Spleen (tissue), 7 donors: ENCODE measurements around the gene PLAC9.

Source experiments
- POLR2AphosphoS5 ChIP-seq, 3 donors: sonication (generic); formaldehyde crosslinking; IDR thresholded peaks; one replicate each; pipeline ENCODE4 v1.5.1; 2017; ENCODE audit warnings: antibody characterized with exemption in 3 of 3
- TF ChIP-seq, protein P1 (sequence below), 11 experiments: fragments of 200-600 bp in 7 of 11; fragments of 450-650 bp in 4 of 11; sonication (generic) in 4 of 11; IDR thresholded peaks in 8 of 11; conservative IDR thresholded peaks in 3 of 11; 1 replicate in 7 of 11; 2 replicates in 4 of 11; pipeline versions ENCODE4 v1.4.0 to v1.8.0; 2016 to 2021; ENCODE audit warnings: antibody characterized with exemption in 11 of 11, inconsistent platforms in 4 of 11, mild to moderate bottlenecking in 1 of 11
- donor health status: DM: no; HTN: no; CAD: no; lungs with moderate emphysema.
- donor health status: DM: no; HTN: no; CAD: no.
- donor health status: DM: no; HTN: no; CAD: no.

DNA sequence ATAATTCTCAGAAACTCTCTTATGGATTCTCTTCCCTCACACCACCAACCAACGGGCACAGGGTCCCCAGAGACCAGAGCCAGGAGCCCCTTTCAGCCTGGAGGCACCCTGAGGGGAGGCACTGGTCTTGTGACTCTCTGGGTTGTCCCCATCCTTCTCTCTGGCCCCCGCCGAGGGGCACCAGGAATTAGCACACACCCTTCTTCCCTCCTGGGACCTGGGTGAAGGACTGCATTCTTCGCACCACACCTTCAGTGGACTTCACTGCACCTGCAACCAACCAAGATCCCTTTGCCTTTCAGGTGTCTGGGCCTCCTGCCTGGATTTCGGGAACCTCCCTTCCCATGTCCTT, 22.1 kb downstream of the PLAC9 start:
- TF ChIP-seq, protein P1, sequence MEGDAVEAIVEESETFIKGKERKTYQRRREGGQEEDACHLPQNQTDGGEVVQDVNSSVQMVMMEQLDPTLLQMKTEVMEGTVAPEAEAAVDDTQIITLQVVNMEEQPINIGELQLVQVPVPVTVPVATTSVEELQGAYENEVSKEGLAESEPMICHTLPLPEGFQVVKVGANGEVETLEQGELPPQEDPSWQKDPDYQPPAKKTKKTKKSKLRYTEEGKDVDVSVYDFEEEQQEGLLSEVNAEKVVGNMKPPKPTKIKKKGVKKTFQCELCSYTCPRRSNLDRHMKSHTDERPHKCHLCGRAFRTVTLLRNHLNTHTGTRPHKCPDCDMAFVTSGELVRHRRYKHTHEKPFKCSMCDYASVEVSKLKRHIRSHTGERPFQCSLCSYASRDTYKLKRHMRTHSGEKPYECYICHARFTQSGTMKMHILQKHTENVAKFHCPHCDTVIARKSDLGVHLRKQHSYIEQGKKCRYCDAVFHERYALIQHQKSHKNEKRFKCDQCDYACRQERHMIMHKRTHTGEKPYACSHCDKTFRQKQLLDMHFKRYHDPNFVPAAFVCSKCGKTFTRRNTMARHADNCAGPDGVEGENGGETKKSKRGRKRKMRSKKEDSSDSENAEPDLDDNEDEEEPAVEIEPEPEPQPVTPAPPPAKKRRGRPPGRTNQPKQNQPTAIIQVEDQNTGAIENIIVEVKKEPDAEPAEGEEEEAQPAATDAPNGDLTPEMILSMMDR (IDR thresholded peaks at IDR 0.05 in 8 of 11, conservative IDR thresholded peaks at IDR 0.05 in 3 of 11): no peak
- no peak for TF ChIP-seq POLR2AphosphoS5 (IDR thresholded peaks at IDR 0.05)
